ENCODE results near the gene GAB3. TPM values are rescaled to one million over a fixed set of nuclear protein-coding genes. Genes with fewer than 3 reads are reported as not detected.

GAB3 gene
- total RNA-seq, 4 donors from 2014 or later = 3.9 to 7.3 (median 5.2) TPM

DNA sequence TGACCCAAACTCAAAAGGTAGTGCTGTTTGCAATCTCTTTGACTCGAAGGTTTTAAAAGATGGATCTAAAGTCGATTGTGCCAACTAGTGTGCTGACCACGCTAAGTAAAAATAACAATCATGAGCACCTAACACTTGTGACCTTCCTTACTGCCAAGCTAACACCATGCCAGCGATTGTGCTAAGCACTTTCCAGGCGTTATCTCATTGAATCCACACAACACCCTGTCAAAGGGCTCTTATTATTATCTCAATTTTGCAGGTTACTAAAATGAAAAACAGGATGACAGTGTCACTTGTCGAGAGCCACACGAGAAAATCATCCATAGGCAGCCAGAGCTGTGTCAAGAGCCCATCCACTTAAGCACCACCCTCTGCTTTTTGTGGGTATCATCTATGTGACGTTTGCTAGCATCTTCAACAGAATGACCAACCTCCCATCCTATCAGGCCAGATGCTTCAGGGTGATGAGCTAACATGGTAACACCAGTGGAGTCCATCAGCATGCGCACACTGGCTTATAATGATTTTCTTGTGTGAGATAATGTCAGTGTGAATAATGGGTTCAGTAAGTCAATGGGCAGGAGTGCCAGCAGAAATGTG, 893 bp upstream of the GAB3 start:
- Histone ChIP-seq H3K9me3 (no peaks in the 10 kb centered on the region), H3K4me3 (peak overlapping the region in 2 of 4 donors; percentile 62 to 67), H3K27me3 (no peaks in the 10 kb centered on the region), H3K4me1 (peaks cover 0 to 23% (median 20%) of the 10 kb centered on the region in 4 donors), H3K27ac (replicated peaks in 1 of 4) (peak overlapping the region in 1 of 4 donors; percentile 77), H3K36me3 (no peaks in the 10 kb centered on the region)
- no peak for TF ChIP-seq POLR2A (IDR thresholded peaks at IDR 0.05; ENCODE audit: low read depth)
- TF ChIP-seq EP300 (IDR thresholded peaks at IDR 0.05) = no peak
- TF ChIP-seq POLR2AphosphoS5 (IDR thresholded peaks at IDR 0.05) = no peak
- TF ChIP-seq, protein P1, sequence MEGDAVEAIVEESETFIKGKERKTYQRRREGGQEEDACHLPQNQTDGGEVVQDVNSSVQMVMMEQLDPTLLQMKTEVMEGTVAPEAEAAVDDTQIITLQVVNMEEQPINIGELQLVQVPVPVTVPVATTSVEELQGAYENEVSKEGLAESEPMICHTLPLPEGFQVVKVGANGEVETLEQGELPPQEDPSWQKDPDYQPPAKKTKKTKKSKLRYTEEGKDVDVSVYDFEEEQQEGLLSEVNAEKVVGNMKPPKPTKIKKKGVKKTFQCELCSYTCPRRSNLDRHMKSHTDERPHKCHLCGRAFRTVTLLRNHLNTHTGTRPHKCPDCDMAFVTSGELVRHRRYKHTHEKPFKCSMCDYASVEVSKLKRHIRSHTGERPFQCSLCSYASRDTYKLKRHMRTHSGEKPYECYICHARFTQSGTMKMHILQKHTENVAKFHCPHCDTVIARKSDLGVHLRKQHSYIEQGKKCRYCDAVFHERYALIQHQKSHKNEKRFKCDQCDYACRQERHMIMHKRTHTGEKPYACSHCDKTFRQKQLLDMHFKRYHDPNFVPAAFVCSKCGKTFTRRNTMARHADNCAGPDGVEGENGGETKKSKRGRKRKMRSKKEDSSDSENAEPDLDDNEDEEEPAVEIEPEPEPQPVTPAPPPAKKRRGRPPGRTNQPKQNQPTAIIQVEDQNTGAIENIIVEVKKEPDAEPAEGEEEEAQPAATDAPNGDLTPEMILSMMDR (IDR thresholded peaks at IDR 0.05) = no peak
- WGBS = 69% methylated on average over 9 of the region's 9 CpGs
- no peak for DNase-seq (ENCODE audit: extremely low spot score)
- intact Hi-C loops (cut with DNase I) = no loop called here

DNA sequence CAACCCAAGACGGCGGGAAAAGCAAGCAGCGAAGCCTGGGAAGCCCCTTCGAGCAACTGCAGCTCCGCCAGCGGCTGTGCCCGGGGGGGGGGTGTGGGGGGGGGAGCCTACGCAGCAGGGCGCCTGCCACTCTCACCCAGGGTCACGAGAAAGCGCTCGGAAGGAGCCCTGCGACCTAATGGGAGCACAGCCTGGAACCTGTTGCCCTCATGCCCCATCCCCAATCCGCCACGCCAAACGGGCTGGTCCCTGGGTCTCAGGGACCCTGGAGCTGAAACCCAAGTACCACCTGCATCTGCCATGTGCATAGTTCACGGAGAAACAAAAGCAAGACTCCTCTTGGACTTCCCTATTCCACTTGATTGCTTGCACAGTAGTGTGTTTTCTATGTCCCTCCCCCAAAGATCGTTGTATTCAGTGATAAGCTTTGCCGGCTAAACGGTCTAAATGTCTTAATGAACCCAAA, 359 bp upstream of the GAB3 start:
- no peak for DNase-seq (ENCODE audit: extremely low spot score)
- intact Hi-C loops (cut with DNase I) = no loop called here
- H3K27ac ChIP-seq (replicated peaks in 1 of 4) = peak overlapping the region; percentile 74 to 80 (median 78)
- H3K36me3 ChIP-seq = no peaks in the 10 kb centered on the region
- H3K27me3 ChIP-seq = no peaks in the 10 kb centered on the region
- no peak for TF ChIP-seq POLR2AphosphoS5 (IDR thresholded peaks at IDR 0.05)
- TF ChIP-seq, protein P1 (IDR thresholded peaks at IDR 0.05) = no peak
- TF ChIP-seq POLR2A (IDR thresholded peaks at IDR 0.05; ENCODE audit: low read depth) = no peak
- no peak for TF ChIP-seq EP300 (IDR thresholded peaks at IDR 0.05)
- H3K9me3 ChIP-seq = no peaks in the 10 kb centered on the region
- H3K4me3 ChIP-seq = peak overlapping the region; percentile 56 to 67 (median 61)
- peaks cover 0 to 23% (median 20%) of the 10 kb centered on the region in 4 donors for H3K4me1 ChIP-seq
- 70% methylated on average over 7 of the region's 20 CpGs for WGBS

- H3K9me3 ChIP-seq = peaks cover 0 to 10% (median 0%) of the 10 kb centered on the region in 4 donors
- peaks cover 0 to 23% (median 20%) of the 10 kb centered on the region in 4 donors for H3K4me1 ChIP-seq
- no peak for DNase-seq (ENCODE audit: extremely low spot score)
- H3K4me3 ChIP-seq = peak overlapping the region; percentile 56 to 67 (median 61)
- H3K27ac ChIP-seq (replicated peaks in 1 of 4) = peak overlapping the region; percentile 74 to 80 (median 78)
- intact Hi-C loops (cut with DNase I) = loop anchor here (5.0 kb wide), 1 partner anchor 38 kb away; no protein-coding TSS in a partner anchor
- WGBS = 48% methylated on average over 6 of the region's 6 CpGs
- no peak for TF ChIP-seq EP300 (IDR thresholded peaks at IDR 0.05)
- no peaks in the 10 kb centered on the region for H3K27me3 ChIP-seq
- H3K36me3 ChIP-seq = no peaks in the 10 kb centered on the region
Measured at GRCh38 chrX:154749856-154750255, 1.0 kb downstream of the GAB3 start.

DNA sequence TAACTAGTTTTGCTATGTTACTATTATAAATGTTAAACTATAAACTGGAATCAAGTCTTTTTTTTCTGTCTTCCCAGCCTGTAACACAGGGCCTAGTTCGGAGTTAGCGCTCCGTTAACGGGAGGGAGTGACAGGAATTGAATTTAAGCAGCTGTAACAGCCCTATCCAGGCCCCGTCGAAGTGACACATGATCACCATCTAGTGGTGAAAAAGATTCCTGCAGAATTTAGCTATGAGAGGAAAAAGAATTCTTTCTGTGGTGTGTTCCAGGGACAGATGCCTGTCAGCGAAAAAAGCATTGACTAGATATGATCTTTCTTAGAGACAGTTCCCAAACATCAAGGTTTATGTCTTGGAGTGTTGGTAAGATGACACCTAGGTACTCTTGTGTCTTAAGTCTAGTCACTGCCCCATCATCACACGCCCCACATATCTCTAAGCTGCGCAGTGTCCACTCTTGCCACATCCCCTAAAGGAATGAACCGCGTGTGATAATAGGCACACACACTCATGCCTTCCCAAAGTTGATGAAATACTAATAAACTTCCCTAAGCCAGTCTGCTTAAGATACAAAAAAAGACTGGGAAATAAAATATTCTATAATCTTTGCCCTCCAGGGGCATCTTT, 2.1 kb downstream of the GAB3 start:
- no peak overlapping the region for H3K4me3 ChIP-seq
- DNase-seq (ENCODE audit: extremely low spot score) = no peak
- no peaks in the 10 kb centered on the region for H3K27me3 ChIP-seq
- H3K4me1 ChIP-seq = peaks cover 0 to 23% (median 20%) of the 10 kb centered on the region in 4 donors
- WGBS = 28% methylated on average over 11 of the region's 11 CpGs
- peaks cover 0 to 11% (median 0%) of the 10 kb centered on the region in 4 donors for H3K9me3 ChIP-seq
- intact Hi-C loops (cut with DNase I) = loop anchor here (5.0 kb wide), 1 partner anchor 37 kb away; no protein-coding TSS in a partner anchor
- no peaks in the 10 kb centered on the region for H3K36me3 ChIP-seq
- TF ChIP-seq EP300 (IDR thresholded peaks at IDR 0.05) (no peak), POLR2A (IDR thresholded peaks at IDR 0.05; ENCODE audit: low read depth) (no peak)
- TF ChIP-seq, protein P1 (IDR thresholded peaks at IDR 0.05) = peak; percentile 70 to 76 (median 76)
- peak overlapping the region; percentile 7 to 67 (median 57) for H3K27ac ChIP-seq (replicated peaks in 1 of 4)

DNA sequence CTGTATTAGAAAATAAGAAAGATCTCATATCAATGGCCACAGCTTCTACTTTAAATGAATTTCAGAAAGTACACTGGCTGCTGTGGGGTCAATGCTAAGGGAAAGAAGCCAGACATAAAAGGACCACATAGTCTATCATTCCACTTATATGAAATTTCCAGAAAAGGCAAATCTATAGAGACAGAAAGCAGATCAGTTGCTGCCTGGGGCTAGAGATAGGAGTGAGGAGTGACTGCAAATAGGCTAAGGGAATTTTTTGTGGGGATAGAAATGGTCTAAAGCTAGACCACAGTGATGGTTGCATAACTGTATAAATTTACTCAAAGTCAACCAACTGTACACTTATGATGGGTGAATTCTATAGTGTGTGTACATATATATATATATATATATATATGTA, 8.3 kb downstream of the GAB3 start:
- Histone ChIP-seq H3K27me3 (no peaks in the 10 kb centered on the region), H3K4me3 (no peak overlapping the region), H3K4me1 (peaks cover 13 to 16% (median 15%) of the 10 kb centered on the region in 4 donors), H3K27ac (replicated peaks in 1 of 4) (no peak overlapping the region), H3K36me3 (no peaks in the 10 kb centered on the region), H3K9me3 (peaks cover 0 to 11% (median 0%) of the 10 kb centered on the region in 4 donors)
- DNase-seq (ENCODE audit: extremely low spot score) = no peak
- TF ChIP-seq, protein P1 (IDR thresholded peaks at IDR 0.05) = no peak
- TF ChIP-seq EP300 (IDR thresholded peaks at IDR 0.05) = no peak
- TF ChIP-seq POLR2A (IDR thresholded peaks at IDR 0.05; ENCODE audit: low read depth) = no peak
- TF ChIP-seq POLR2AphosphoS5 (IDR thresholded peaks at IDR 0.05) = no peak
- intact Hi-C loops (cut with DNase I) = no loop called here
